ENCODE measurements around the gene AIRE.

DNA sequence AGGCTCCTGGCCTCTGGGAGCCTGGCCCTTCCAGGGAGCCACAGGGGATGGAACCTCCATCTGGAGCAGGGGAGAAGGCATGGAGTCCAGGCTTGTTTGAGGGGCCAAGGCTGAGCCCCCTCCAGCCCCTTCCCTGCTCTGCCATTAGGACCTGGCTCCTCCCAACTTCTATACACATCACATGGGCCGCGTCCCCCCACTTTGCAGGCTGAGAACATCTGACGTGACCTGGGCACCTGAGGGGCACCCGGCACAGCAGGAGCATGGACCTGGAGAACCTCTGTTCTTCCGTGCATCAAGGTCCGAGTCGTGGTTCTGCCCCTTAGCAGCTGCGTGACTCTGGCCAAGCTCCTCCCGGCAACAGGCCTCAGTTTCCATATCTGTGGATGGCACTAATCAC, 3.9 kb upstream of the AIRE start:
- TF ChIP-seq, protein P1, sequence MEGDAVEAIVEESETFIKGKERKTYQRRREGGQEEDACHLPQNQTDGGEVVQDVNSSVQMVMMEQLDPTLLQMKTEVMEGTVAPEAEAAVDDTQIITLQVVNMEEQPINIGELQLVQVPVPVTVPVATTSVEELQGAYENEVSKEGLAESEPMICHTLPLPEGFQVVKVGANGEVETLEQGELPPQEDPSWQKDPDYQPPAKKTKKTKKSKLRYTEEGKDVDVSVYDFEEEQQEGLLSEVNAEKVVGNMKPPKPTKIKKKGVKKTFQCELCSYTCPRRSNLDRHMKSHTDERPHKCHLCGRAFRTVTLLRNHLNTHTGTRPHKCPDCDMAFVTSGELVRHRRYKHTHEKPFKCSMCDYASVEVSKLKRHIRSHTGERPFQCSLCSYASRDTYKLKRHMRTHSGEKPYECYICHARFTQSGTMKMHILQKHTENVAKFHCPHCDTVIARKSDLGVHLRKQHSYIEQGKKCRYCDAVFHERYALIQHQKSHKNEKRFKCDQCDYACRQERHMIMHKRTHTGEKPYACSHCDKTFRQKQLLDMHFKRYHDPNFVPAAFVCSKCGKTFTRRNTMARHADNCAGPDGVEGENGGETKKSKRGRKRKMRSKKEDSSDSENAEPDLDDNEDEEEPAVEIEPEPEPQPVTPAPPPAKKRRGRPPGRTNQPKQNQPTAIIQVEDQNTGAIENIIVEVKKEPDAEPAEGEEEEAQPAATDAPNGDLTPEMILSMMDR (IDR thresholded peaks at IDR 0.05 in 4 of 5, conservative IDR thresholded peaks at IDR 0.05 in 1 of 5): no peak
- no peak for TF ChIP-seq POLR2A (IDR thresholded peaks at IDR 0.05)

All from gastrocnemius medialis (tissue), 4 donors.